ENCODE measurements around the gene PITPNC1. TPM values are rescaled to one million over a fixed set of nuclear protein-coding genes. Genes with fewer than 3 reads are reported as not detected.

Gene PITPNC1
- total and polyA plus RNA-seq, 8 donors = 9.7 to 21.9 (median 11.3) TPM

GRCh38 chr17:67372751-67373150 lies 4.3 kb upstream of the PITPNC1 start:
- H3K27ac ChIP-seq = no peak overlapping the region
- H3K4me3 ChIP-seq = no peak overlapping the region
- H3K4me1 ChIP-seq = peaks cover 9 to 28% of the 10 kb centered on the region in 2 donors
- no peaks in the 10 kb centered on the region for H3K27me3 ChIP-seq
- DNase-seq = no peak
- no peaks in the 10 kb centered on the region for H3K36me3 ChIP-seq
- H3K9me3 ChIP-seq = no peaks in the 10 kb centered on the region
- no peak for ATAC-seq
- intact Hi-C loops (cut with DNase I) = loop anchor here in 1 of 2 donors (10.0 kb wide), 1 partner anchor 322 kb away; no protein-coding TSS in a partner anchor
- TF ChIP-seq CTCF (IDR thresholded peaks at IDR 0.05) = no peak

GRCh38 chr17:67374329-67375053 lies 2.6 kb upstream of the PITPNC1 start:
- Histone ChIP-seq H3K36me3 (no peaks in the 10 kb centered on the region), H3K9me3 (no peaks in the 10 kb centered on the region), H3K27me3 (no peaks in the 10 kb centered on the region), H3K27ac (no peak overlapping the region), H3K4me3 (no peak overlapping the region), H3K4me1 (peaks cover 9 to 30% of the 10 kb centered on the region in 2 donors)
- peak in 3 of 4 donors; percentile 84 to 98 (median 88) for DNase-seq
- intact Hi-C loops (cut with DNase I) = loop anchor here (5.0 to 10.0 kb wide), 2 partner anchors 313 to 320 kb away; no protein-coding TSS in a partner anchor
- peak; percentile 51 for ATAC-seq
- peak; percentile 77 to 78 for TF ChIP-seq CTCF (IDR thresholded peaks at IDR 0.05)

- no peak overlapping the region for H3K4me3 ChIP-seq
- no peak for TF ChIP-seq CTCF (IDR thresholded peaks at IDR 0.05)
- DNase-seq (no peak), ATAC-seq (no peak)
- intact Hi-C loops (cut with DNase I) = loop anchor here (5.0 to 10.0 kb wide), 2 partner anchors 312 to 320 kb away; no protein-coding TSS in a partner anchor
- H3K27ac ChIP-seq = no peak overlapping the region
- no peaks in the 10 kb centered on the region for H3K27me3 ChIP-seq
- H3K4me1 ChIP-seq = peaks cover 9 to 36% of the 10 kb centered on the region in 2 donors
- H3K9me3 ChIP-seq = no peaks in the 10 kb centered on the region
- no peaks in the 10 kb centered on the region for H3K36me3 ChIP-seq
Observed at GRCh38 chr17:67375054-67375427, 2.0 kb upstream of the PITPNC1 start.

- TF ChIP-seq CTCF (IDR thresholded peaks at IDR 0.05) = no peak
- DNase-seq (no peak), ATAC-seq (no peak)
- Histone ChIP-seq H3K9me3 (no peaks in the 10 kb centered on the region), H3K36me3 (no peaks in the 10 kb centered on the region), H3K4me3 (no peak overlapping the region), H3K4me1 (peaks cover 9 to 36% of the 10 kb centered on the region in 2 donors), H3K27me3 (no peaks in the 10 kb centered on the region), H3K27ac (no peak overlapping the region)
- intact Hi-C loops (cut with DNase I) = loop anchor here (5.0 to 10.0 kb wide), 2 partner anchors 312 to 319 kb away; no protein-coding TSS in a partner anchor
Observed at GRCh38 chr17:67375716-67376115, 1.4 kb upstream of the PITPNC1 start.

GRCh38 chr17:67376415-67376736 lies 705 bp upstream of the PITPNC1 start:
- DNase-seq = no peak
- Histone ChIP-seq H3K27ac (peak overlapping the region; percentile 92 to 93), H3K36me3 (no peaks in the 10 kb centered on the region), H3K27me3 (no peaks in the 10 kb centered on the region), H3K4me3 (peak overlapping the region; percentile 70 to 81), H3K4me1 (peaks cover 9 to 36% of the 10 kb centered on the region in 2 donors), H3K9me3 (no peaks in the 10 kb centered on the region)
- no peak for ATAC-seq
- intact Hi-C loops (cut with DNase I) = loop anchor here (5.0 to 10.0 kb wide), 2 partner anchors 311 to 318 kb away; no protein-coding TSS in a partner anchor
- no peak for TF ChIP-seq CTCF (IDR thresholded peaks at IDR 0.05)
